ENCODE results near the gene IGSF21.
A peak's percentile ranks its signal among the peaks of the same experiment; 100 is the strongest.

Gene IGSF21

GRCh38 chr1:18107369-18108298, at the start of gene IGSF21:
Gene IGSF21 (plus strand): TSS chr1:18107798. CDS start chr1:18108129, 331 bp downstream.
- DNase-seq (ENCODE audit: low read depth in 2 of 2), result no peak

GRCh38 chr1:18058206-18058921, 49.2 kb upstream of the IGSF21 start:
- no peak for DNase-seq (ENCODE audit: low read depth in 2 of 2)

- no peak for DNase-seq (ENCODE audit: low read depth in 2 of 2)
Measured at GRCh38 chr1:18058981-18059605, 48.5 kb upstream of the IGSF21 start.

GRCh38 chr1:18060366-18060765, 47.2 kb upstream of the IGSF21 start:
- no peak for DNase-seq (ENCODE audit: low read depth in 2 of 2)

GRCh38 chr1:18062185-18062584, 45.4 kb upstream of the IGSF21 start:
- DNase-seq (ENCODE audit: low read depth in 2 of 2), result no peak

- DNase-seq (ENCODE audit: low read depth in 2 of 2), result no peak
Measured at GRCh38 chr1:18064534-18064933, 43.1 kb upstream of the IGSF21 start.

GRCh38 chr1:18066576-18066975, 41.0 kb upstream of the IGSF21 start:
- no peak for DNase-seq (ENCODE audit: low read depth in 2 of 2)

- DNase-seq (ENCODE audit: low read depth in 2 of 2), result peak in 1 of 2 donors; percentile 2
Measured at GRCh38 chr1:18069903-18070302, 37.7 kb upstream of the IGSF21 start.

- DNase-seq (ENCODE audit: low read depth in 2 of 2), result no peak
Measured at GRCh38 chr1:18072066-18072465, 35.5 kb upstream of the IGSF21 start.

- DNase-seq (ENCODE audit: low read depth in 2 of 2), result no peak
Measured at GRCh38 chr1:18073066-18073642, 34.4 kb upstream of the IGSF21 start.

- no peak for DNase-seq (ENCODE audit: low read depth in 2 of 2)
Measured at GRCh38 chr1:18077657-18078215, 29.9 kb upstream of the IGSF21 start.

GRCh38 chr1:18079941-18080735, 27.5 kb upstream of the IGSF21 start:
- DNase-seq (ENCODE audit: low read depth in 2 of 2), result no peak

- DNase-seq (ENCODE audit: low read depth in 2 of 2), result no peak
Measured at GRCh38 chr1:18085387-18086074, 22.1 kb upstream of the IGSF21 start.

- no peak for DNase-seq (ENCODE audit: low read depth in 2 of 2)
Measured at GRCh38 chr1:18088077-18088594, 19.5 kb upstream of the IGSF21 start.

- DNase-seq (ENCODE audit: low read depth in 2 of 2), result no peak
Measured at GRCh38 chr1:18089488-18089887, 18.1 kb upstream of the IGSF21 start.

GRCh38 chr1:18090636-18091035, 17.0 kb upstream of the IGSF21 start:
- no peak for DNase-seq (ENCODE audit: low read depth in 2 of 2)

GRCh38 chr1:18091660-18092446, 15.7 kb upstream of the IGSF21 start:
- DNase-seq (ENCODE audit: low read depth in 2 of 2), result no peak

GRCh38 chr1:18093193-18093592, 14.4 kb upstream of the IGSF21 start:
- no peak for DNase-seq (ENCODE audit: low read depth in 2 of 2)

GRCh38 chr1:18093646-18094045, 14.0 kb upstream of the IGSF21 start:
- DNase-seq (ENCODE audit: low read depth in 2 of 2), result no peak

Measured in activated CD4-positive, alpha-beta T cell treated with anti-CD3 and anti-CD28 coated beads for 24 hours (primary cell).